H1 (cell line): Measurements from ENCODE around the gene SAPCD1. TPM values are rescaled to one million over a fixed set of nuclear protein-coding genes. Genes with fewer than 3 reads are reported as not detected.
A peak's percentile ranks its signal among the peaks of the same experiment; 100 is the strongest.

Experiments used
- CTCF ChIA-PET: fragments of 300-600 bp; sonication (Branson Sonifier 250); formaldehyde crosslinking; loops from one replicate; lab custom pipeline; 2021; ENCODE audit not compliant: partially characterized antibody; lab: Charles Lee
- POLR2A ChIA-PET: fragments of 300-600 bp; sonication (Branson Sonifier 250); formaldehyde crosslinking; loops from one replicate; lab custom pipeline; 2021; ENCODE audit warnings: inconsistent platforms; ENCODE audit not compliant: partially characterized antibody; lab: Charles Lee
- DNase-seq, 2 experiments: peaks; one replicate each; pipeline versions ENCODE4 v3.0.0 to v3.0.0-alpha.2; 2010 to 2022; ENCODE audit warnings: low spot score in 2 of 2, low read depth in 1 of 2, mixed read lengths in 1 of 2
- FAIRE-seq: peaks from 2 replicates; lab custom pipeline; 2011; peaks lifted over from hg19 to GRCh38; lab: Jason Lieb, UNC
- H2AFZ ChIP-seq: 2 replicates; pipeline ENCODE4 v1.8.1; 2012; ENCODE audit warnings: low read length, inconsistent platforms
- H2AK5ac ChIP-seq: 2 replicates; pipeline ENCODE4 v1.6.1; 2013; ENCODE audit warnings: low read depth, low read length
- H2BK120ac ChIP-seq: replicated peaks from 2 replicates; pipeline ENCODE3; 2013; ENCODE audit warnings: low read depth, low read length, inconsistent platforms
- H2BK12ac ChIP-seq: 2 replicates; pipeline ENCODE4 v1.6.1; 2013; ENCODE audit warnings: low read depth, low read length
- H2BK15ac ChIP-seq: 2 replicates; pipeline ENCODE4 v1.6.1; 2013; ENCODE audit warnings: low read length
- H2BK20ac ChIP-seq: 2 replicates; pipeline ENCODE4 v1.6.1; 2013; ENCODE audit warnings: low read length
- H2BK5ac ChIP-seq: 2 replicates; pipeline ENCODE4 v1.6.1; 2013; ENCODE audit warnings: low read depth, low read length
- H3K14ac ChIP-seq: 2 replicates; pipeline ENCODE4 v1.6.1; 2013; ENCODE audit warnings: inconsistent platforms; ENCODE audit not compliant: insufficient read length
- H3K18ac ChIP-seq: 2 replicates; pipeline ENCODE4 v1.6.1; 2013; ENCODE audit warnings: low read length; ENCODE audit errors: extremely low read depth
- H3K23ac ChIP-seq: 2 replicates; pipeline ENCODE4 v1.6.1; 2013; ENCODE audit warnings: inconsistent platforms; ENCODE audit not compliant: insufficient read length
- H3K23me2 ChIP-seq: 2 replicates; pipeline ENCODE4 v1.6.1; 2013; ENCODE audit warnings: low read depth, low read length
- H3K27ac ChIP-seq: 2 replicates; pipeline ENCODE4 v1.6.1; 2011; ENCODE audit warnings: low read depth, low read length, inconsistent platforms
- H3K27me3 ChIP-seq, 4 experiments: replicated peaks in 1 of 4; 1 replicate in 1 of 4; 2 replicates in 3 of 4; pipeline versions ENCODE4 v1.6.1 to v1.8.1; 2011 to 2013; ENCODE audit warnings: low read length in 3 of 4, mild to moderate bottlenecking in 3 of 4, inconsistent platforms in 2 of 4, mixed read lengths in 2 of 4, moderate library complexity in 1 of 4; ENCODE audit not compliant: control insufficient read depth in 3 of 4, insufficient read depth in 3 of 4; ENCODE audit errors: extremely low read depth in 1 of 4
- H3K36me3 ChIP-seq, 4 experiments: 2 replicates each; pipeline versions ENCODE4 v1.6.1 to v1.8.1; 2011 to 2013; ENCODE audit warnings: mild to moderate bottlenecking in 4 of 4, low read length in 3 of 4, moderate library complexity in 2 of 4, control low read depth in 1 of 4, inconsistent platforms in 1 of 4; ENCODE audit not compliant: insufficient read depth in 4 of 4, control insufficient read depth in 2 of 4
- H3K4ac ChIP-seq: replicated peaks from 2 replicates; pipeline ENCODE3; 2013; ENCODE audit warnings: low read length, low read depth, mixed read lengths, inconsistent platforms; ENCODE audit not compliant: insufficient read length
- H3K4me1 ChIP-seq, 4 experiments: replicated peaks in 1 of 4; 1 replicate in 1 of 4; 2 replicates in 3 of 4; pipeline versions ENCODE4 v1.6.1 to v1.8.1; 2011 to 2013; ENCODE audit warnings: low read length in 3 of 4, inconsistent platforms in 2 of 4, mixed read lengths in 1 of 4; ENCODE audit not compliant: insufficient read depth in 4 of 4, control insufficient read depth in 3 of 4
- H3K4me2 ChIP-seq, 2 experiments: 2 replicates each; pipeline versions ENCODE4 v1.6.1 to v1.8.1; 2011 to 2013; ENCODE audit warnings: low read depth in 2 of 2, low read length in 2 of 2, control low read depth in 1 of 2, inconsistent platforms in 1 of 2, mild to moderate bottlenecking in 1 of 2; ENCODE audit not compliant: insufficient read depth in 1 of 2
- H3K4me3 ChIP-seq, 4 experiments: fragments of 200-600, 300-600 bp in 1 of 4; sonication (generic), shearing (Covaris generic), sonication (Bioruptor Twin) in 1 of 4; 2 replicates each; pipeline versions ENCODE4 v1.5.1 to v1.8.1; 2011 to 2016; ENCODE audit warnings: low read length in 4 of 4, low read depth in 3 of 4, control low read depth in 2 of 4, inconsistent platforms in 2 of 4, mild to moderate bottlenecking in 2 of 4, mixed read lengths in 1 of 4, moderate library complexity in 1 of 4; ENCODE audit not compliant: insufficient read depth in 2 of 4; ENCODE audit errors: extremely low read depth in 1 of 4
- H3K56ac ChIP-seq: replicated peaks from 2 replicates; pipeline ENCODE3; 2013; ENCODE audit warnings: low read depth, mild to moderate bottlenecking, mixed read lengths, low read length, inconsistent platforms; ENCODE audit not compliant: insufficient read length
- H3K79me1 ChIP-seq: 2 replicates; pipeline ENCODE4 v1.6.1; 2013; ENCODE audit warnings: low read depth, low read length, control low read depth
- H3K79me2 ChIP-seq, 2 experiments: 2 replicates each; pipeline versions ENCODE4 v1.6.1 to v1.8.1; 2012 to 2013; ENCODE audit warnings: low read length in 2 of 2, mild to moderate bottlenecking in 2 of 2, inconsistent platforms in 1 of 2; ENCODE audit not compliant: insufficient read depth in 2 of 2, control insufficient read depth in 1 of 2
- H3K9ac ChIP-seq, 4 experiments: replicated peaks in 1 of 4; 1 replicate in 1 of 4; 2 replicates in 3 of 4; pipeline versions ENCODE4 v1.6.1 to v1.8.1; 2011 to 2013; ENCODE audit warnings: low read depth in 3 of 4, low read length in 3 of 4, control low read depth in 2 of 4, mild to moderate bottlenecking in 2 of 4, moderate library complexity in 2 of 4, inconsistent platforms in 1 of 4; ENCODE audit errors: extremely low read depth in 1 of 4
- H3K9me3 ChIP-seq, 2 experiments: 2 replicates each; pipeline versions ENCODE4 v1.6.1 to v1.8.1; 2012 to 2013; ENCODE audit warnings: mild to moderate bottlenecking in 2 of 2, moderate library complexity in 2 of 2, control low read depth in 1 of 2, inconsistent platforms in 1 of 2, low read depth in 1 of 2, low read length in 1 of 2, mixed read lengths in 1 of 2; ENCODE audit not compliant: insufficient read depth in 2 of 2
- H4K20me1 ChIP-seq, 2 experiments: replicated peaks in 1 of 2; 2 replicates each; pipeline versions ENCODE3 to v1.8.1; 2011 to 2013; ENCODE audit warnings: inconsistent platforms in 2 of 2, low read length in 2 of 2, mild to moderate bottlenecking in 1 of 2; ENCODE audit not compliant: insufficient read depth in 2 of 2, control insufficient read depth in 1 of 2
- H4K5ac ChIP-seq: 2 replicates; pipeline ENCODE4 v1.6.1; 2013; ENCODE audit warnings: low read length, low read depth, mixed read lengths, inconsistent platforms; ENCODE audit not compliant: insufficient read length
- H4K8ac ChIP-seq: 2 replicates; pipeline ENCODE4 v1.8.0; 2013; ENCODE audit warnings: mild to moderate bottlenecking, moderate library complexity, low read length, inconsistent platforms; ENCODE audit not compliant: insufficient read depth; ENCODE audit errors: extremely low read depth
- H4K91ac ChIP-seq: replicated peaks from 2 replicates; pipeline ENCODE3; 2013; ENCODE audit warnings: low read length, mixed read lengths, inconsistent platforms; ENCODE audit not compliant: insufficient read length
- GABPA ChIP-seq: IDR thresholded peaks from 2 replicates; pipeline ENCODE4 v1.6.1; 2011; ENCODE audit warnings: mild to moderate bottlenecking, low read length, moderate library complexity, borderline replicate concordance; ENCODE audit not compliant: insufficient read depth
- JUND ChIP-seq: IDR thresholded peaks from 2 replicates; pipeline ENCODE4 v1.6.1; 2011; ENCODE audit warnings: mild to moderate bottlenecking, improper control_type of control experiment, low read length
- RAD21 ChIP-seq, 2 experiments: IDR thresholded peaks in 1 of 2; conservative IDR thresholded peaks in 1 of 2; 2 replicates each; pipeline ENCODE4 v1.6.1; 2011; ENCODE audit warnings: low read depth in 2 of 2, low read length in 2 of 2, improper control_type of control experiment in 1 of 2, inconsistent platforms in 1 of 2, mild to moderate bottlenecking in 1 of 2, moderate library complexity in 1 of 2
- TCF12 ChIP-seq: IDR thresholded peaks from 2 replicates; pipeline ENCODE4 v1.6.1; 2011; ENCODE audit warnings: low read depth, mild to moderate bottlenecking, low read length
- WGBS, 2 experiments: shearing (Covaris generic) in 1 of 2; methylation state at CpG; one replicate each; pipeline versions ENCODE4 v1.1.6 to v1.1.7; 2013 to 2015; ENCODE audit warnings: low lambda C conversion rate in 2 of 2, mixed read lengths in 2 of 2, inconsistent platforms in 1 of 2, low coverage in 1 of 2, missing lambda C conversion rate in 1 of 2; ENCODE audit not compliant: insufficient replicate concordance in 2 of 2, insufficient coverage in 1 of 2, insufficient read length in 1 of 2; ENCODE audit errors: extremely low coverage in 1 of 2, missing lambda C conversion rate in 1 of 2; 5-methylcytosine and 5-hydroxymethylcytosine counted together
- polyA plus RNA-seq, 7 experiments: library from polyadenylated mRNA; depleted of rRNA in 3 of 7; stranded (reverse) in 5 of 7; unstranded in 2 of 7; fragments of >200 nt in 5 of 7; fragments of 200-250 nt in 2 of 7; gene quantifications; 1 replicate in 5 of 7; 2 replicates in 1 of 7; 4 replicates in 1 of 7; pipeline versions ENCODE4 v1.2.1 to v1.2.3, GENCODE V29; 2011 to 2013; ENCODE audit warnings: missing spikeins in 2 of 7, mixed read lengths in 2 of 7
- total RNA-seq: library from RNA; stranded (reverse); fragmentation: NEBNext Ultra II Directional; extraction: Animal tissue kit (Norgen Biotek cat#: 25700); gene quantifications from 2 replicates; pipeline ENCODE4 v1.2.1, GENCODE V29; 2021
- TF ChIP-seq, protein P1 (sequence below): IDR thresholded peaks from 2 replicates; pipeline ENCODE4 v1.6.1; 2012; ENCODE audit warnings: inconsistent platforms

SAPCD1 gene
- total and polyA plus RNA-seq, 2 of the 8 experiments (the other 6 are each of a cell fraction or from before 2014, with no cell fraction given) = 3.1 to 5.9 TPM

DNA sequence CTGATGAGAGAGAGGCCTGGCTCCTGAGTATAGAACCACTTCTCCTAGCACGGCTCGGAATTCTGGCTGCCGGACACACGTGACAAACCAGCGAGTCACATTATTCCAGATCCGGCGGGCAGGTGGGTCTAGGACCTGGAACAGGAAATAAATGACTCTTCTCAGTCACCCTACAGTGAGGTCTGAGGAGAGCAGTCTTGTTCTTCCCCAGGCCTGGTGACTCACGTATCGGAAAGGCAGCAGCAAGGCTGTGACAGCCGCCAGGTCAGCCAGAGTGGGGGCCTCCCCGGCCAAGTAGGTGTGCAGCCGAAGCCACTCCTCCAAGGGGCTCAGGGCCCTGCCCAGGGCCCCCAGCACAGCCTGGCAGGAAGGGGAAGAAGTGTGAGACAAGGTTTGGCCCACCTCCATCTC is 30.3 kb downstream of the SAPCD1 start:
- Histone ChIP-seq H3K36me3 (peaks cover 4 to 43% (median 16%) of the 10 kb centered on the region in 4 experiments; a peak in 6 of 8 replicates), H3K14ac (no peak overlapping the region), H4K20me1 (peaks cover 0 to 6% of the 10 kb centered on the region in 2 experiments), H2AFZ (no peak overlapping the region), H3K56ac (peak overlapping the region; percentile 6), H2BK15ac (no peak overlapping the region), H3K18ac (no peak overlapping the region), H3K9ac (no peak overlapping the region), H4K5ac (no peak overlapping the region), H3K79me2 (peaks cover 0 to 19% of the 10 kb centered on the region in 2 experiments; a peak in 2 of 4 replicates), H2BK120ac (no peak overlapping the region), H3K4me2 (no peak overlapping the region), H3K23ac (no peak overlapping the region), H3K4ac (no peak overlapping the region), H3K23me2 (peaks cover 5% of the 10 kb centered on the region; the same call in 1 of the 2 replicates), H4K91ac (no peak overlapping the region), H2BK12ac (no peak overlapping the region), H3K27me3 (no peaks in the 10 kb centered on the region), H3K27ac (no peak overlapping the region), H2BK20ac (no peak overlapping the region), H4K8ac (no peak overlapping the region), H3K4me1 (peaks cover 0 to 2% (median under 1%) of the 10 kb centered on the region in 4 experiments; a peak in 3 of 7 replicates), H3K9me3 (no peaks in the 10 kb centered on the region), H2BK5ac (no peak overlapping the region), H2AK5ac (no peak overlapping the region), H3K79me1 (peaks cover 3% of the 10 kb centered on the region; the same call in 1 of the 2 replicates), H3K4me3 (no peak overlapping the region)
- no peak for TF ChIP-seq TCF12
- no peak for TF ChIP-seq JUND
- TF ChIP-seq, protein P1, sequence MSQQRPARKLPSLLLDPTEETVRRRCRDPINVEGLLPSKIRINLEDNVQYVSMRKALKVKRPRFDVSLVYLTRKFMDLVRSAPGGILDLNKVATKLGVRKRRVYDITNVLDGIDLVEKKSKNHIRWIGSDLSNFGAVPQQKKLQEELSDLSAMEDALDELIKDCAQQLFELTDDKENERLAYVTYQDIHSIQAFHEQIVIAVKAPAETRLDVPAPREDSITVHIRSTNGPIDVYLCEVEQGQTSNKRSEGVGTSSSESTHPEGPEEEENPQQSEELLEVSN = no peak
- no peak for TF ChIP-seq RAD21 (IDR thresholded peaks at IDR 0.05 in 1 of 2, conservative IDR thresholded peaks at IDR 0.05 in 1 of 2; ENCODE audit: low read depth in 2 of 2, low read length in 2 of 2)
- TF ChIP-seq GABPA = no peak
- ChIA-PET CTCF (interaction anchor here (0.6 to 15.6 kb wide), 4 partner anchors 14 to 114 kb away, joined by 3 to 228 read pairs (median 6); partner anchors contain the start of genes LSM2 and VWA7), POLR2A (interaction anchor here (1.4 to 10.3 kb wide), 4 partner anchors 9 to 119 kb away, joined by 3 to 85 read pairs (median 6); partner anchors contain the start of gene VWA7)
- DNase-seq (no peak), FAIRE-seq (no peak)
- 95% methylated on average over 11 of the region's 12 CpGs; no CpG with 5 or more reads in 1 of the 2 experiments for WGBS, 2 experiments
